Stimulated activated CD8-positive, alpha-beta memory T cell treated with anti-CD3 and anti-CD28 coated beads, Interleukin-4, amount 100 ng/mL, for 1 hour (primary cell): Measurements from ENCODE around the gene RPL28.
"Not testable (repeated sequence)": the region's sequence is repeated elsewhere in the genome, so short reads cannot be mapped to it uniquely, and the experiment has no call there.

Source experiments
- DNase-seq, 2 donors: peaks; one replicate each; pipeline ENCODE4 v3.0.0-alpha.2; 2020; ENCODE audit warnings: low read depth in 2 of 2, low spot score in 1 of 2

RPL28 gene

GRCh38 chr19:55447421-55448174 is 61.9 kb downstream of the RPL28 start:
- DNase-seq = no peak

GRCh38 chr19:55448175-55448490 is 62.4 kb downstream of the RPL28 start:
- not testable (repeated sequence) for DNase-seq

GRCh38 chr19:55449469-55449868 is 63.7 kb downstream of the RPL28 start:
- no peak for DNase-seq

GRCh38 chr19:55451163-55451964 is 65.6 kb downstream of the RPL28 start:
- no peak for DNase-seq

GRCh38 chr19:55451965-55452748 is 66.4 kb downstream of the RPL28 start:
- DNase-seq = no peak
